Measurements from ENCODE around the gene LRRC25. TPM values are rescaled to one million over a fixed set of nuclear protein-coding genes. Genes with fewer than 3 reads are reported as not detected.
A peak's percentile ranks its signal among the peaks of the same experiment; 100 is the strongest.

LRRC25 gene
- polyA plus RNA-seq, 2 of the 4 experiments (the other 2 are of a cell fraction) = not detected

- Histone ChIP-seq H3K27ac (0 out of 6 replicates have a peak overlapping the region, but pooled peaks of 1 of the 2 experiments have one; percentile 33), H3K4me3 (no peak overlapping the region), H3K4me2 (no peak overlapping the region), H3K4me1 (peaks cover 22% of the 10 kb centered on the region), H3K9me3 (no peaks in the 10 kb centered on the region)
- ChIA-PET CTCF (interaction anchor here (0.9 to 7.5 kb wide), 6 partner anchors 9 to 68 kb away, joined by 3 to 85 read pairs (median 6); no protein-coding TSS in a partner anchor), POLR2A (interaction anchor here (0.7 kb wide), 1 partner anchor 11 kb away, joined by 3 read pairs; the partner anchor contains the start of gene GDF15)
- WGBS (ENCODE audit: missing lambda C conversion rate) = 83% methylated on average over 26 of the region's 37 CpGs
- no peak for FAIRE-seq
- no peak for ATAC-seq
- TF ChIP-seq HMGXB4 (CRISPR knock-in tag; IDR thresholded peaks at IDR 0.05; ENCODE audit: borderline replicate concordance) (no peak), HEYL (CRISPR knock-in tag; IDR thresholded peaks at IDR 0.05) (no peak), MYC (IDR thresholded peaks at IDR 0.05; ENCODE audit: borderline replicate concordance, low read length) (no peak), HOXB5 (CRISPR knock-in tag; IDR thresholded peaks at IDR 0.05) (no peak), FOSB (CRISPR knock-in tag; IDR thresholded peaks at IDR 0.05) (no peak), FOXS1 (CRISPR knock-in tag; IDR thresholded peaks at IDR 0.05) (no peak), JUN (IDR thresholded peaks at IDR 0.05) (no peak), HES2 (IDR thresholded peaks at IDR 0.05) (no peak), EP300 (IDR thresholded peaks at IDR 0.05) (no peak), HOXB13 (CRISPR knock-in tag; IDR thresholded peaks at IDR 0.05; ENCODE audit: low read depth) (no peak), RARB (CRISPR knock-in tag; IDR thresholded peaks at IDR 0.05) (no peak), NFE2L2 (conservative IDR thresholded peaks at IDR 0.05; ENCODE audit: low read length) (no peak), KDM5A (IDR thresholded peaks at IDR 0.05) (no peak), JUNB (IDR thresholded peaks at IDR 0.05) (no peak), POLR2AphosphoS2 (conservative IDR thresholded peaks at IDR 0.05; ENCODE audit: low read length) (no peak), RCOR1 (IDR thresholded peaks at IDR 0.05; ENCODE audit: low read depth, low read length) (no peak), CHD4 (IDR thresholded peaks at IDR 0.05; ENCODE audit: borderline replicate concordance) (no peak), TFCP2L1 (CRISPR knock-in tag; IDR thresholded peaks at IDR 0.05) (no peak)
- DNase-seq (ENCODE audit: low read depth in 1 of 2, low spot score in 1 of 2) = no peak
Measured at GRCh38 chr19:18396471-18397241, 766 bp downstream of the LRRC25 start.

- Histone ChIP-seq H3K4me2 (no peak overlapping the region), H3K27ac (no peak overlapping the region), H3K4me1 (peaks cover 14% of the 10 kb centered on the region), H3K9me3 (no peaks in the 10 kb centered on the region), H3K4me3 (no peak overlapping the region)
- DNase-seq (ENCODE audit: low read depth in 1 of 2, low spot score in 1 of 2) = no peak
- no peak for FAIRE-seq
- ChIA-PET POLR2A (no interaction called here), CTCF (interaction anchor here (1.2 to 7.5 kb wide), 2 partner anchors 19 to 65 kb away, joined by 3 to 75 read pairs; no protein-coding TSS in a partner anchor)
- TF ChIP-seq RFX5 (IDR thresholded peaks at IDR 0.05) (no peak), HES2 (IDR thresholded peaks at IDR 0.05) (no peak), HMGXB4 (CRISPR knock-in tag; IDR thresholded peaks at IDR 0.05; ENCODE audit: borderline replicate concordance) (no peak), EP300 (IDR thresholded peaks at IDR 0.05) (no peak), SREBF2 (IDR thresholded peaks at IDR 0.05) (no peak), FOSL2 (IDR thresholded peaks at IDR 0.05) (no peak), FOSL2 (CRISPR knock-in tag; IDR thresholded peaks at IDR 0.05) (no peak), RAD21 (conservative IDR thresholded peaks at IDR 0.05 in 1 of 2, IDR thresholded peaks at IDR 0.05 in 1 of 2) (no peak), NR3C1 (IDR thresholded peaks at IDR 0.05) (no peak), RARB (CRISPR knock-in tag; IDR thresholded peaks at IDR 0.05) (no peak), CEBPB (IDR thresholded peaks at IDR 0.05) (no peak), ZFP36 (IDR thresholded peaks at IDR 0.05; ENCODE audit: borderline replicate concordance, partially characterized antibody) (no peak), MAFK (IDR thresholded peaks at IDR 0.05; ENCODE audit: partially characterized antibody) (no peak)
- TF ChIP-seq, protein P1, sequence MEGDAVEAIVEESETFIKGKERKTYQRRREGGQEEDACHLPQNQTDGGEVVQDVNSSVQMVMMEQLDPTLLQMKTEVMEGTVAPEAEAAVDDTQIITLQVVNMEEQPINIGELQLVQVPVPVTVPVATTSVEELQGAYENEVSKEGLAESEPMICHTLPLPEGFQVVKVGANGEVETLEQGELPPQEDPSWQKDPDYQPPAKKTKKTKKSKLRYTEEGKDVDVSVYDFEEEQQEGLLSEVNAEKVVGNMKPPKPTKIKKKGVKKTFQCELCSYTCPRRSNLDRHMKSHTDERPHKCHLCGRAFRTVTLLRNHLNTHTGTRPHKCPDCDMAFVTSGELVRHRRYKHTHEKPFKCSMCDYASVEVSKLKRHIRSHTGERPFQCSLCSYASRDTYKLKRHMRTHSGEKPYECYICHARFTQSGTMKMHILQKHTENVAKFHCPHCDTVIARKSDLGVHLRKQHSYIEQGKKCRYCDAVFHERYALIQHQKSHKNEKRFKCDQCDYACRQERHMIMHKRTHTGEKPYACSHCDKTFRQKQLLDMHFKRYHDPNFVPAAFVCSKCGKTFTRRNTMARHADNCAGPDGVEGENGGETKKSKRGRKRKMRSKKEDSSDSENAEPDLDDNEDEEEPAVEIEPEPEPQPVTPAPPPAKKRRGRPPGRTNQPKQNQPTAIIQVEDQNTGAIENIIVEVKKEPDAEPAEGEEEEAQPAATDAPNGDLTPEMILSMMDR (IDR thresholded peaks at IDR 0.05) = no peak
- TF ChIP-seq, protein P2, sequence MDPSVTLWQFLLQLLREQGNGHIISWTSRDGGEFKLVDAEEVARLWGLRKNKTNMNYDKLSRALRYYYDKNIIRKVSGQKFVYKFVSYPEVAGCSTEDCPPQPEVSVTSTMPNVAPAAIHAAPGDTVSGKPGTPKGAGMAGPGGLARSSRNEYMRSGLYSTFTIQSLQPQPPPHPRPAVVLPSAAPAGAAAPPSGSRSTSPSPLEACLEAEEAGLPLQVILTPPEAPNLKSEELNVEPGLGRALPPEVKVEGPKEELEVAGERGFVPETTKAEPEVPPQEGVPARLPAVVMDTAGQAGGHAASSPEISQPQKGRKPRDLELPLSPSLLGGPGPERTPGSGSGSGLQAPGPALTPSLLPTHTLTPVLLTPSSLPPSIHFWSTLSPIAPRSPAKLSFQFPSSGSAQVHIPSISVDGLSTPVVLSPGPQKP (IDR thresholded peaks at IDR 0.05; ENCODE audit: low read depth, low read length) = no peak
- ATAC-seq = no peak
- 91% methylated on average over 7 of the region's 7 CpGs for WGBS (ENCODE audit: missing lambda C conversion rate)
Measured at GRCh38 chr19:18393836-18394235, 3.6 kb downstream of the LRRC25 start.

All from A549 (cell line).